C1 segment of cervical spinal cord (tissue), 14 donors: ENCODE data around the gene DGKZ.
A peak's percentile ranks its signal among the peaks of the same experiment; 100 is the strongest.

ENCODE experiments used
- DNase-seq, 14 donors: peaks; one replicate each; lab custom pipeline; 2025; lab: John Stamatoyannopoulos, UW

The DGKZ gene

DNA sequence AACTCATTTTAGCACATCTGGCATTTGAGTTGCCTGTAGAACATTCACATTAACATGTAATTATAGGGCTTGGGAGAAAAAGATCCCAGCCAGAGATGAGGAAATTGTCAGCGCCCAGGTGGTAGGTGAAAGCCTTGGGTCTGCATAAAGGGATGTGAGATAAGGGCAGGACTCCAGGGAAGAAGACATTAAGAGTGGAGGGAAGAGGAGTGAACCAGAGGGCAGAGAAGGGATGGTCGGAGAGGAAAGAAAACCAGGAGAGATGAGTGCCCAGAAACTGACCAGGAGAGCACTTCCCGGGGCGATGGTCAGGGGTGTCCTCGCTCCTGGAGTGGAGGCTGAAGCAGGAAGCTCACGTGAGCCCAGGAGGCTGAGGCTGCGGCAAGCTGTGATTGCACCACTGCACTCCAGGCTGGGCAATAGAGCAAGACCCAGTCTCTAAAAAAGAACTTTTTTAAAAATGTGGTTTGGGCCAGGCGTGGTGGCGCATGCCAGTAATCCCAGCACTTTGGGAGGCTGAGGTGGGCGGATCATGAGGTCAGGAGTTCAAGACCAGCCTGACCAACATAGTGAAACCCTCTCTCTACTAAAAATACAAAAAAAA is 20.3 kb upstream of the DGKZ start:
- DNase-seq = no peak

DNA sequence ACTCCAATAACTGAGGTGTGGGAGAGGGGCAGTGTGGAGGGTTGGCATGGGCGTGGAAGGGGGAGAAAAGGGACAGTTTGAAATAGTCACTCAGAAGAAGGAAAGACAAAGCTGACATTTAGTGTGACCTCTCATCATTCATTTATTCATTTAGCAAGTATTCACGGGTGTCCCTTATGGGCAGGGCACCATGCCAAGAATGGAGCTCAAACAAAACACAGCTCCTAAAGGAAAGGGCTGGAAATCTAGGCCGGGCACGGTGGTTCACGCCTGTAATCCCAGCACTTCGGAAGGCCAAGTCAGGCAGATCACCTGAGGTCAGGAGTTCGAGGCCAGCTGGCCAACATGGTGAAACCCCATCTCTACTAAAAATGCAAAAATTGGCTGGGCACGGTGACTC is 19.4 kb upstream of the DGKZ start:
- no peak for DNase-seq

DNA sequence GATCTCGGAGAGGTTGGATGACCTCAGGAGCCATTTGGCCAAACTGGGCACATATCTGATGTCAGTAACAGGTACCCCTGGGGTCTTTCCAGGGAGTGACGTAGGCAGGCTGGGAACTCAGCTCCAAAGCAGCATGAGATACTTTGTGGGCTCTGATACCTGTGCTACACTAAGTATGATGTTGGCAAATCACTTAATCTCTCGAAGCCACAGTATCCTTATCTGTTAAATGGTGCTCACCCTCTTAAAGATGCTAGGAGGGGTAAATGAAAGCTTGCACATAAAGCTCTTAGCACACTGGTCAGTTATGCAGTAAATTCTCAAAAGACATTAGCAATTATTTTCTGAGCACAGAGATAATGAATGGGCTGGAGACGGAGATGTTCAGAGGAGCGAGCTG is 17.1 kb upstream of the DGKZ start:
- no peak for DNase-seq

DNA sequence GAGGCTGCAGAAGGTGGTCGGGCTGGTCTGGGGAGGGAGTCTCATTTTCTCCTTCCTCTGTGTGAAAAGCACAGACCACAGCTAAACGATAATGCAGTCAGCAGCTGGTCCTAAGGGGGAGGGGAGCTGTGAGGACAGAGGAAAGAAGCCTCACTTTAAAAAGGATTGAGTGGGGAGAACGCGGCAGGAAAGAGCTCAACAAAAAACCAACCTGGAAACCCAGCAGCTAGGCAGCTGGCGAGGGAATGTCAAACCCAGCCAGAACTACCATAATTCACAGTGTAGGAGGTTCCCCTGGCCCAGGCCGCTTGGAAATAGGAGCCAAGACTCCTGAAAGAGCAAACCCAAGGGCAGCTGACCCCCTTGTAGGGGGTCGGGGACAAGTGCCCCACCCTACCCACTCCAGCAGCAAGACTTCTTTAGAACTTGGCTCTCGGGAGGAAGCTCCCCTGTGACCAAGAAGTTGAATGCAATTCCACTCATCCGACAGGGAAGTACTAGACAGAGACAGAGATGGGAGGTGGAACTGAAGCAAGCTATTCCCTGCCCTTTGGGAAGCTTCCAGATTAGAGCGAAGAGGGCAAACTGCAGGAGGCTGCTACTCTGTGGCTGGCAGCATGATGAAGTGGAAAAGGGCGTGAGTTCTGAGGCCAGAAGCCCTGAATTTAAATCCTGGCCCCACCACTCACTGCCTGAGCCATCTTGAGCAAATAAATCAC is 16.5 kb upstream of the DGKZ start:
- peak in 2 of 14 donors; percentile 12 to 24 for DNase-seq

DNA sequence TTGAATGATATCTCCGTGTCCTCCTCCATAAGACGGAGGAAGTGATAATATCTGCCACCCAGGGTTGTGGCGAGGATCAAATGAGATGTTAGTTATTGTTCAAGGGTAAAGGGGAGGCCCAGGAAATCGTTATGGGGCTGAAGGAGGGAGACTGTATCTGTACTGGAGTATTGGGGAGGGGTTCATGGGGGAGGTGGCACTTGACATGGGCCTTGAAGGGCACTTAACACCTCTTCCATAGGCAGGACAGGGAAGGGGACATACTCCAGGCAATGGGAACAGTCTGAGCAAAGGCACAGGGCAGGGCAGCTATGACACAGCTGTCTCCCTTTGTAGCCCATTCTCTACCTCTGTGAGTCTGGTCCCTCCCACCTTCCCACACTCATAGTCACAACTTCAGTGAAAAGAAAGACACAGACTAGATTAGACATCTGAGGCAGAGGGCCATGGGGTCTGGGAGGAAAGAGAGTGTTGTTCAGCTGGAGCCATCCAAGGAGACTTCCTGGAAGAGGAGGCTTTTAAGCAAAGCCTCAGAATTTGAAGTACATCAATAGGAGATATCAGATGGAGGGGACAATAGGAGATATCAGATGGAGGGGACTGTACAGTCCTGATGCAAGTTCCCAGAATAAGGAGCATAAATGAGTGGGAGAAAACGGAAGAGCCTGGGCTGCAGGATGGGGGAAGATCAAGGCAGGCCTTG is 15.8 kb upstream of the DGKZ start:
- DNase-seq = no peak

DNA sequence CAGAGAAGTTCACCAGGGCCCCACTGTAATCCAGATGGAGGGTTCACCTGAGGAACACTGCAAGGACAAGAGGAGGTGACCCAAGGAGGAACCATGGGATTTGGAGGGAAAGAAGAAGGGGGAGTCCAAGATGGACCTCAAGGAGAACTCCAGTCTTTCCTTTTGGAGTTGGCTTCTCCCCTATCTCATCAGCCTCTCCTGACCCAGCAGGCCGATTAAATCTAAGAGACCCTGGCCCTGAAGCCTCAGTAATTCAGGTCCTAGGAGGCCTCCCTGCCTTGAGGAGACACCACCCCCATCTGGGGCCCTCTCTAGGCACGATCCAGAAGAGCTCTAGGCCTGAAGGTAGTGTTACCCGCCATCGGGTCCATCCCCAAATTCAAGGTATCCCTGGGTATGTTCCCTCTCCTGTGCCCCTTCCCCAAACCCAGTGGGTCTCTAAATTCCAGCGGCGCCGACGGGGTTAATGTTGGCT is 15.1 kb upstream of the DGKZ start:
- DNase-seq = no peak

DNA sequence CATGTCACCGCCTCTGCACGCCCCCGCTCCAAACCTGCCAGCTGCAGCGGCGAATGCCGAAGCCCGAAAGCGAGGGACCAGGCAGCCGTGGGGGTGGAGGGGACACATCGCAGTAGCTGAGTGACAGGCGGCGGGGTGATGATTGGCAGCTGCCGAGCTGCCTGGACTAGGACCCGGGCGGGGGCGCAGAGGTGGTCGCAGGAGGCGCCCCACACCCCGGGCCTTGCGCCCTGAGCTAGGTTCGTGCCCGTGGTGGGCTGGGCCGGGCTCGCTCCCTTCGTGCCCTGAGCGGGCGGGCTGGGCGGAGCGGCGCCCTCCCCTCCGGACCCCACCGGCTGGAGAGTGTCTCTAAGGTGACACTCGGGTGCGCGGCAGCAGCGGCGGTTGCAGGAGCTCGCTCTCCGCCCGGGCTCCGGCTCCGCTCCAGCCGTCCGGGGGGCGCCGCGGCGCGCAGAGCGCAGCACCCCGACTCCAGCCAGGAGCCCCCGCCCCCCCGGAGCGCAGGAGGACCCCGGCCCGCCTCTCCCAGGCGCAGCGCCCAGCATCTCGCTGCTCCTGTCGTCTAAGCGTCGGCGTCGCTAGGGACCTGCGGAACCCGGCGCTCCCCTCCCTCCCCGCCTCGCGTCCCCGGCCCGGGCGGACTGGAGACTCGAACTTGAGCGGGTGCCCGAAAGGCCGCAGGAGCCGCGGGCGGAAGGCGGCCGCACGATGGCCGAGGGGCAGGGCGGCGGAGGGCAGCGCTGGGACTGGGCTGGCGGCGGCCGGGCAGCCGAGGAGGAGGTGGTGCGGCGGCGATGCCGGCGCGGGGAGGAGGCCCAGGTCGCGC is 14.5 kb upstream of the DGKZ start:
- no peak for DNase-seq

DNA sequence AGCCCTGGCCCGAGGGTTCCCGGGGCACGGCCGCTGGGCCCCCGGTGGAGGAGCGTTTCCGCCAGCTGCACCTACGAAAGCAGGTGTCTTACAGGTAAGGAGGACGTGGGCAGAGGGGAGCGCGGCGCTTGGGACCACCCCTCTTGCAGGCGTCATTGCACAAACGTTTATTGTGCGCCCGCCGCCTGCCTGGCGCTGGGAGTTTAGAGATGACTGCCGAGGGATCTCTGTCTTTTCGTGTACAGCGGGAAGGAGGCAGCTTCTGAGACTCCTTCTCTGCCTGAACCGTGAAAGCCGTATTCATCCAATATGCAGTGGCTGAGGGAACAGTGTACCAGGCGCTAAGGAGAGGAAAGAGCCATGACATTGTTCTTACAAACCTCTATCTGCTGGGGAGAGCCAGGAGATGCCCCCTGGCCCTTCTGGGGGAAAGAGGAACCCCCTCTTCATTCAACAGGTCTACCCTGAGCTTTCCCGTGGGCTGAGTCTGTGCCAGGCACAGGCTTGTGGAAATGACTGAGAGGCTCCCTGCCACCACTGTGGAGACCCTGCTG is 13.8 kb upstream of the DGKZ start:
- no peak for DNase-seq

DNA sequence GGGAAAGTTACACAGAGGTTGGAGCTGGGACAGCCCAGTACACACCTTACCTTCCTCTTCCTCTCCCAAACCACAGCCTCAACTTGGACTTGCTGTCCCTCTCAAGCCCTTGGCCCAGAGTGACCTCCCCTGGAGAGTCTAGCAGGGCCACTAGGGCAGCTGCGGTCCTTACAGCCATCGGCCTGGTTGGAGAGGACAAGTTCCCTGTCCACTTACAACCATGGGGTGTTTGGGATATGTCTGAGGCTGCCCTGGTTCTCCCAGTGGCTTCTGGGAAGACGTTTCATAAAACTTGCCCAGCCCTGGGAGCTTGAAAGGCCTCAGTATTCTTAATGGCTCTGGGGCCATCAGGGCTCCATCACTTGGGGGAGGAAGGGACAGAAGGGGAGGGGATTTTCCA is 13.1 kb upstream of the DGKZ start:
- DNase-seq = no peak

DNA sequence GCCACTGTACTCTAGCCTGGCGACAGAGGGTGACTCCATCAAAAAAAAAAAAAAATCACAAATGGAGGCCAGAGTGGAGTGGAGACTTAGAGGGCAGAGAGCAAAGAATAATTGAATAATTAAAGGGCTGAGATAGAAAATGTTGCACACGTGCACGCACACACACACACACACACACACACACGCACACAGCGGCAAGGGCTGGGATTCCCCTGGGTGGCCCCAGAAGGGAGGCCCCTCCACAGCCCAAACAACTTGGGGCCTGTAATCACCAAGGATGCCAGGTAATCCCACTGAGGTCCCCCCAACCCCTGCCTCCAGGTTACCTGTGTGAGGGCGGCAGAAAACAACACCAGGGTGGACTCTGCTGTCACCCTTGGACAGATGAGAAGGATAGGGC is 12.0 kb upstream of the DGKZ start:
- no peak for DNase-seq

DNA sequence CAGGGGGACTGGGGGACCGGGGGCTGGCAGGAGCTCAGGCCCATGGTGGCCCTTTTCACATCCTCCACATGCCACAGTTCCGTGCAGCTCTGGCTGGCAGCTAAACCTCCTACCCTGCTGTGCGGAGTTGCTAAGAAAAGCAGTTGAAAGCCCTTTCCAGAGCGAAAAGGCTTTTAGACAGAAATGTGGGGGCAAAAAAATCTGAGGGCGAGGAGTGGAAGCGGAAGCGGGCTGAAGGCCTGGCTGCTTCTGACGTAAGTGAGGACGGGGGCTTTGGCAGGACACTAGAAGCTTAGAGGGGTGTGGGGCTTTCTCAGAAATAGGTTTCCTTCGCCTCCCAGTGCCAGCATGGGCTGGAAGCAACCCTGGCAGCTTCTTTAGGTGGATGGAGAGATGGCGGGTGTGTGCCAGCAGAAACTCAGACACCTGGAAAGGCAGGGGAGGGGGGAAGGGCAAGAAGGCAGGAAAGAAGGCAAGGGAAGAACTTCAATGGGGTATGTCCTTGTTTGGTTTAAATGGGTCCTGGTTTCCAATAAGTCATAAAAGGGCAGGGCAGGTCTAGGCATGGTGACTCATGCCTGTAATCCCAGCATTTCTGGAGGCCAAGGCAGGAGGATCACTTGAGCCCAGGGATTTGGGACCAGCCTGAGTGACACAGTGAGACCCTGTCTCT is 11.2 kb upstream of the DGKZ start:
- peak in 3 of 14 donors; percentile 40 to 59 (median 58) for DNase-seq

DNA sequence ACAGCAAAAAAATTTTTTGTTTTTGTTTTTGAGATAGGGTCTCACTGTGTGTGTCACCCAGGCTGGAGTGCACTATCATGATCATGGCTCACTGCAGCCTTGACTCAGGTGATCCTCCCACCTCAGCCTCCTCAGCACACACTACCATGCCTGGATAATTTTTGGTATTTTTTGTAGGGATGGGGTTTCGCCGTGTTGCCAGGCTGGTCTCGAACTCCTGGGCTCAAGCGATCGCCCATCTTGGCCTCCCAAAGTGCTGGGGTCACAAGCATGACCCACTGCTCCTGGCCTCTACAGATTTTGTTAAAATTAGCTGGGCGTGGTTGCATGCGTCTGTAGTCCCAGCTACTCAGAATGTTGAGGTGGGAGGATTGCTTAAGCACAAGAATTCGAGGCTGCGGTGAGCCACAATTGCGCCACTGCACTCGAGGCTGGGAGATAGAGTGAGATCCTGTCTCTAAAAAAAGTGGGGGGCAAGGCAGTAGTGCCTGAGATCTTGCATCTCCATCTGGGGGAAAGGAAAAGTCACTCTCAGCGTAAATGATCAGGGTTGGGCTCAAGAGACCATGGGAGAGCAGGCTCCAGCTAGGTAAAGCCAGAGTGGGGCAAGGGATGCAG is 10.6 kb upstream of the DGKZ start:
- peak in 1 of 14 donors; percentile 27 for DNase-seq

DNA sequence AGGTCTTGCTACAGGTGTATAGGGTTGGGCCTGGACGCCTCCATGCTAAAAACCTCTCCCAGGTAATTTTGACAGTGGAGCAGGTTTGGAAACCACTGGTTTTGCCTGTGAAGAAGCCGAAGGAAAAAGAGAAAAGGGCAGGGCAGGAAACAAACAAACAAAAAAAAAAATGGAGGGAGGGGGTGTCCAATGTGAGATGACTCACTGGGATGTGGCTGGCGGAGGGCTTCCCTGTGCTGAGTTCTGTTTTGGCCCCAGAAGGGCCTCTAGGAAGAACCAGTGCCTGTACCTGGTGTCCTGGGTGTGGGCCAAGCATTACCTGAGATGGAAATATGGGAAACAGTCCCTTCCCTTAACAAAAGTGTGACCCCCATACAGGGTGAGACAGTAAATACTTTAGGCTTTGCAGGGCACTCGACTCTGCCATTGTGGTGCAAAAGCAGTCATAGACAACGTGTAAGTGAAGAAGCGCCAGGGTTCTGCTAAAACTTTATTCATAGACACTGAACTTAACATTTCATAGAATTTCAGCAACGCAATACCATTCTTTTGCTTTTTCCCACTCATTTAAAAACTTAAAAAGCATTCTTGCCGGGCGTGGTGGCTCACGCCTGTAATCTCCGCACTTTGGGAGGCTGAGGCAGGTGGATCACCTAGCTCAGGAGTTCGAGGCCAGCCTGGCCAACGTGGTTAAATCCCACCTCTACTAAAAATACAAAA is 9.5 kb upstream of the DGKZ start:
- no peak for DNase-seq

DNA sequence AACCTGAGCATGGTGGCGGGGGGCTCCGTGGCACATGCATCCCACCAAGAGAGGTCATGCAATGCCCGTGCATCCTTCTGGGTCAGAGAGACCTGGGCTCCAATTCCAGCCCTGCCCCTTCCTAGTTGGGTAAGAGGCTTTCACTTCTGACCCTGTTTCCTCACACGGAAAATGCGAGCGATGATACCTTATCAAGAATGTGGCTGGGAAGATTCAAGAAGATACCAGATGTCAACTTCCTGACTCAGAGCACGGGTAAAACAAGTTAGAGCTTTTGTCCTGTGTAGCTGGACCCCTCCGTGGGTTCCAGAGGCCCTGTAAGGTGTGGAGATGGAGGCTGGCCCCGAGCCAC is 8.7 kb upstream of the DGKZ start:
- no peak for DNase-seq

DNA sequence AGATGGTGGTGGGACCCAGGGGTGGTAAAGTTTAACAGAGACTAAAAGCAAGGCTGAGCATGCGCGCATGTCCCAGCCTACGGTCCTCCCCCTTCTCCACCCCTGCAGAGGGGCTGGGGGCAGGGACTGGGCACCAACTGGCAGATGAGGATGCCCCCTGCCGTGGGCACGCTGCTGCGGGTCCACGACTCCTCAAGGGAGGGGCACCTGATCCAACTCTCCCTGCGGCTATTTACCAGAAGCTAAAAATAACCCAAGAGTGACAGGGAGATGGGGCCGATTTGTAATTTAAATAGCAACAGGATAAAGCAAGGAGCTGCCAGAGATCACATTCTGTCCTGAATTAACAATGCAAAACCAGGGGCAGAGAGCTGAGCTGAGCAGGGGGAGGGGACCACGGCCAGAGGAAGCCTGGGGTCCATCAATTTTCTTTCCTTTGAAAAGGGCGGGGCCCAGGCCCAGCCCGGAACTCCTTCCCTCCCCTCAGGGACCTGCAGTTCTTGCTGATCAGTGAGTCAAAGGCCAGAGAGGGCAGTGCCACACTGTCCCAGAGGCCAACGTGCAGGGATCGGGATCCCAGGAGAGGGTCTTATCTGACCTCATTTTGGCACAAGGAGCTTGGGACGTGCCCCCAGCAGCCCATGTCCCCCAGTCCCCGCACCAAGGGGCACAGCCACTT is 8.1 kb upstream of the DGKZ start:
- DNase-seq = peak in 1 of 14 donors; percentile 47

DNA sequence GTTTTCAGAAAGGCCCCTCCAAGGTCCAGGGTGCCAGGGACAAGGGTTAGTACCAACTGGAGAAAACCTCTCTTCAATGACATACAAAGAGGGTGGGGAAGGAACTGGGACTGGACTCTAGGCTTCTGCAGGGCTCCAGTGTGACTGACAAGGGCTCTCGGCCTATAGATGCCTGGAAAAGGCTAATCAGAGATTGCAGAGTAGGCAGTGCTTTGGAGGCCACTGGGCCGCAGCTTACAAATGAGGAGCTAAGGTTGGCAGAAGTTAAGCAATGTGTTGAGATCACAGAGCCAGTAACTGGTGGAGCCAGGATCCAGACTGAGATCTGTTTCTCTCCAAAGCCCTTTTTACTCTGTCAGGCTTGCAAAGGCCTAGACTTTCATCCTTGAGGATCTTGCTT is 7.4 kb upstream of the DGKZ start:
- DNase-seq = no peak

DNA sequence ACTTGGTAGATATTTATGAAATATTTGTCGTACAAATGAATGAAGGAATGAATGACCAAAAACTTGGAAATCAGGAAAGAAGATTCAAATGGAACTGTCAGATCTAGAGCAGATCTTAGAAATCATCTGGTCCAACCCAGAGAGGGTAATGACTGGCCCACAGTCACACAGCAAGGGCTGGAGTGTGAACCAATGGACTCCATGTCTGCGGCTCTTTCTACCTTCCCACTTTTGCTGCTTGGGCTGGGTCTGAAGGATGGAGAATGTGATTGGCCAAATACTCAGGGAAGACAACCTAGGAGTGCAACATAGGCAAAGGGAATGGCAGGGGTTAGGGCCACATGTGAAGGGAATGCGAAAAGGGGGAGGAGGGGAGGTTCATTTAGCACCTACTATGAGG is 5.8 kb upstream of the DGKZ start:
- DNase-seq = no peak

DNA sequence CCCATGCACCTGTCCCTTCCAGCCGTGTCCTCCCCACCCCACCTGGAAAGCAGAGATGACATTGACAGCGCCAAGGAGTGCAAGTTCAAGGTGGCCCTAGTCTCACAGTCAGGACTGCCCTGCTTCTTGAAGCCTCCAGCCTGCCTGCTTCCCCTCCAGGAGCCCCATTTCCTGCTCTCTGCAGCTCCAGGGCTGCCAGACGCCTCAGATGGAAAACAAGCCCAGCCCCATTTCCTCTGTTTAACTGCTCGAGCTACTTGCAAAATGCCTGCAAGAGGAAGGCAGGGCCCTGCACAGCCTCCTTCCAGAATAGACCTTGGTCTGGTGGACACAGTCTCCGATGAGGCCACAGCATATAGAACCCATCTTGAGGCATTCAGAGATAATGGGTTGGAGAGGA is 5.0 kb upstream of the DGKZ start:
- DNase-seq = no peak

DNA sequence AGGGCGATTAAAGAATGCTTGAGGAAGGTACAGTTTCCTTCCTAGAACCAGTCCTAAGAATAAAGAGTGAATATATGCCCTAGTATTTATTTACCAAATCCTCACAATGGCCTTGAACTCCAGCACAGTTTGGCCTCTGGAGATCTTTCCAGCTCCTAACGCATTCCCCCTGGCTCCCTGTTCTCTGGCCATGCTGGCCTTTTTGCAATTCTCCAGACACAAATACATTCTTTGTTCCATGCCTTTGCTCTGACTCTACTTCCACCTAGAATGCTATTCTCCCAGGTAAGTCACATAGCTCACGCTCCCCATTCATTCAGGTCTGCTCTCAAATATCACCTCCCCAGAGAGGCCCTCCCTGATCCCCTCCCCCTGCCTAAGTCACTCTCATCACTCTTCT is 3.7 kb upstream of the DGKZ start:
- no peak for DNase-seq
